Measurements from ENCODE around the gene LORICRIN.

- TF ChIP-seq CTCF (conservative IDR thresholded peaks at IDR 0.05), result no peak
- no peak for TF ChIP-seq EZH2 (IDR thresholded peaks at IDR 0.05; ENCODE audit: low read depth)
Measured at GRCh38 chr1:153233448-153233847, 26.0 kb upstream of the LORICRIN start.
